Measurements from ENCODE around the gene SMNDC1.

GRCh38 chr10:110345286-110345685 lies 40.6 kb upstream of the SMNDC1 start:
- no peak for TF ChIP-seq CTCF (conservative IDR thresholded peaks at IDR 0.05)
- no peak for TF ChIP-seq ZFX (IDR thresholded peaks at IDR 0.05)

Data from C4-2B (cell line).